AG10803 (cell line): ENCODE results near the gene ZBTB21.

Source experiments
- DNase-seq: peaks from one replicate; pipeline ENCODE4 v3.0.0; 2010; ENCODE audit warnings: low read depth
- H3K4me3 ChIP-seq: 2 replicates; pipeline ENCODE4 v1.5.1; 2011; ENCODE audit warnings: mild to moderate bottlenecking, low read length, control low read depth
- TF ChIP-seq, protein P1 (sequence below): conservative IDR thresholded peaks from 2 replicates; pipeline ENCODE4 v1.5.1; 2011; ENCODE audit warnings: mild to moderate bottlenecking, low read length, control low read depth, inconsistent platforms

The ZBTB21 gene

DNA sequence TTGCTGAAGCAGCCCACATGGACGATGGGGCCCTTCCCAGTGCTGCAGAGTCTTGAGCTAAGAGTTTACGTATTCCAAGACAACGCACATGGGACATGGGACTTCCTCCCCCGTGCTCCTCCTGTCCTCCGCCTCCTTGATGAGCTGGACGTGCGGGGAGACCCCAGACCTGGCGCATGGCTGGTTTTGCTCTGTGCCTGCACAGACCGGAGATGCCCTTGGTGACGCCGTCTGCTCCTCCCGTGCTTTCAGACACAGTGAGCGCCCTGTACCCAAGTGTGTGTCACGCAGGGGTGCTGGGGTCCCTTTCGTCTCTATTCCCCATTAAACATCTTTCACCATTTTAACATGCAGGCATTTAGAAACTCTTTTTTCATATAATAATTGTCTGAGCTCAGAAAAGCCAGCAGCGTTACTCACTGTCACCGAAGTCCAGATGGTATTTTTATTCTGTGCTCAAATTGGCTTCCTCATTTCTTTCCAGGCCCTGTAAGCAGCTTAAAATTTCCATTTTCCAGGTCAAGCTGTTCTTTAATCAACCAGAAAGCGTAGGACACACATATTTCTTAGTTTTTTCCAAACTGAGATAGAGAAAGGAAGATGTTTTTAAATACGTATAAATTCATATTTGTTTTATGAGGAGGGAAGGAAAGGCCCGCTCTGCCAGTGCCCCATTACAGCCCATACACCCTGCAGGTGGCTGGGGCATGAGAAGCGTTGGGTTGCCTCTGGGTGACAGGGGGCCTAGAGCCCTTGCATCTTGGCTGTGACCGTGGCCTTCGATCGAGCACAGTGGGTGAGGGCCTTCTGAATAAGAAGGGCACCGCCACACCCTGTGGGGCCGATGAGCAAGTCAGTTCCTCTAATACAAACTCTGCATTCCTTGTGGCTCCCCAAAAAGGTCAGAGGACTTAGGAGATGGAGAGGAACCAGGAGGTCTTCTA is 17.9 kb upstream of the ZBTB21 start:
- peak; percentile 17 for DNase-seq
- no peak overlapping the region for H3K4me3 ChIP-seq
- TF ChIP-seq, protein P1, sequence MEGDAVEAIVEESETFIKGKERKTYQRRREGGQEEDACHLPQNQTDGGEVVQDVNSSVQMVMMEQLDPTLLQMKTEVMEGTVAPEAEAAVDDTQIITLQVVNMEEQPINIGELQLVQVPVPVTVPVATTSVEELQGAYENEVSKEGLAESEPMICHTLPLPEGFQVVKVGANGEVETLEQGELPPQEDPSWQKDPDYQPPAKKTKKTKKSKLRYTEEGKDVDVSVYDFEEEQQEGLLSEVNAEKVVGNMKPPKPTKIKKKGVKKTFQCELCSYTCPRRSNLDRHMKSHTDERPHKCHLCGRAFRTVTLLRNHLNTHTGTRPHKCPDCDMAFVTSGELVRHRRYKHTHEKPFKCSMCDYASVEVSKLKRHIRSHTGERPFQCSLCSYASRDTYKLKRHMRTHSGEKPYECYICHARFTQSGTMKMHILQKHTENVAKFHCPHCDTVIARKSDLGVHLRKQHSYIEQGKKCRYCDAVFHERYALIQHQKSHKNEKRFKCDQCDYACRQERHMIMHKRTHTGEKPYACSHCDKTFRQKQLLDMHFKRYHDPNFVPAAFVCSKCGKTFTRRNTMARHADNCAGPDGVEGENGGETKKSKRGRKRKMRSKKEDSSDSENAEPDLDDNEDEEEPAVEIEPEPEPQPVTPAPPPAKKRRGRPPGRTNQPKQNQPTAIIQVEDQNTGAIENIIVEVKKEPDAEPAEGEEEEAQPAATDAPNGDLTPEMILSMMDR = no peak

DNA sequence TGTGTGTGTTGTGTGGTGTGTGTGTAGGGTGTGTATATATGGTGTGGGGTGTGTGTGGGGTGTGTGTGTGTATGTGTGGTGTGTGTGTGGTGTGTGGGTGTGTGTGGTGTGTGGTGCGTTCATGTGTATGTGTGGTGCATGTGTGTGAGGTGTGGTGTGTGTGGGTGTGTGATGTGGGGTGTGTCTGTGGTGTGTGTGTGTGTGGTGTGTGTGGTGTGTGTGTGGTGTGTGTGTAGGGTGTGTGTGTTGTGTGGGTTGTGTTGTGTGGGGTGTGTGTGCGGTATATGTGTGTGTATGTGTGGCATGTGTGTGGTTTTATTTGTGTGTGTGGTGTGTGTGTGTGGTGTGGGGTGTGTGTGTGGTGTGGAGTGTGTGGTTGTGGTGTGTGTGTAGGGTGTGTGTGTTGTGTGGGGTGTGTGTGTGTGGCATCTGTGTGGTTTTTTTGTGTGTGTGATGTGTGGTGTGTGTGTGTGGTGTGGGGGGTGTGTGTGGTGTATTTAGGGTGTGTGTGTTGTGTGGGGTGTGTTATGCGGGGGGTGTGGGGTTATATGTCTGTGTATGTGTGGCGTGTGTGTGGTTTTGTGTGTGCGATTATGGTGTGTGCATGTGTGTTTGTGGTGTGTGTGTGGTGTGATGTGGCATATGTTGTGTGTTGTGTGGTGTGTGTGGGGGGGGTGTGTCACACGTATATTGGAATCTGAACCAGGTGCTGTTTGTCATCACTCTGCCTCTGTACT is 17.1 kb upstream of the ZBTB21 start:
- TF ChIP-seq, protein P1 = no peak
- peak; percentile 29 for DNase-seq
- no peak overlapping the region for H3K4me3 ChIP-seq

DNA sequence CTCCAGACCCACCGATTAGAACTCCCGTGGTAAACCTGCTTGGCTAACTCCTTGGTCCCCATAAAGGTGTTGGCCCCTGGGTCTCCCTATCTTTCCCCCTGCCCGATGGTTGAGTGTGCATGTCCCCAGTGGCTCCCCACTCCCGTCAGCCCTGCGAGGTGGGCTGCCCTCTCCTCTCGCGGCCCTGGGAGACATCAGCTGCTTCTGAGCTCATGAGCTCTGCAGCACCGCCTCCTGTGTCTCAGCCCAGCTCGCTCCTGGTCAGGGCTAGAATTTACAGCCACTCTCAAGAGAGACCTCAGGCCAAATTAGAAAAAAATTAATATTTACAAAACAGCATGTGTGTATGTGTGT is 15.9 kb upstream of the ZBTB21 start:
- TF ChIP-seq, protein P1 = no peak
- H3K4me3 ChIP-seq = no peak overlapping the region

DNA sequence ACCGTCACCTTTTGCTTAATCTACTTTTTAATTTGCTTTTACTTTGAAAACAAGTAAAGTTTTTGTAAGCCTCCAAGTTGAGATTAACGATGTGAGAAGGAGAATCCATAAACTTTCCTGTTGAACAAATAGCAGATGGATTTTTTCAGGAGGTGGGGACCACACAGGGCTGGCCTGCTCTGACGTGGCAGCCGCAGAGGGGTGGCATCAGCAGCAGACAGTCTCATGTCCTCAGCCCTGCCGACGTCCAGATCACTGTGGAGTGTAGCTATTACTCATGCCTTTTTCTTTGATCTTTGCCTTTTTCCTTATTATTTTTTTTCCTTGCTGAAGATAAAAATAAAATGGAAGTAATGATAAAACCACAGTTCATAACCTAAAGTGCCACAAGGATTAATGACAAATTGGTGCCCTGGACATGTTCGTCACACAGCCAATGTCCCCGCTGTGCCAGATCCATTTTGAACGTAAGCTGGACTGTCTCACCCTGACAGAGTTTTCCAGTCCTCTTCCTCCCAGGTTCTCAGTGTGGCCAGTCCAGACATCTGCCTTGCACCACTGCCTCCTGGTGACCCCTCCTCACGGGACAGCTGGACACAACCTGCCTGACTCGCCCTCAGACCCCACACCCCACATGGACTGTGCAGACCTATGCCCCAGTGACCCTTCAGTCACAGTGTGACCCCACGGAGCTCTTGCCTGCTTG is 15.4 kb upstream of the ZBTB21 start:
- H3K4me3 ChIP-seq = no peak overlapping the region
- TF ChIP-seq, protein P1 = no peak
- DNase-seq = peak; percentile 70

More for the DNA sequence above, 15.9 kb upstream of the ZBTB21 start:
- no peak for DNase-seq

DNA sequence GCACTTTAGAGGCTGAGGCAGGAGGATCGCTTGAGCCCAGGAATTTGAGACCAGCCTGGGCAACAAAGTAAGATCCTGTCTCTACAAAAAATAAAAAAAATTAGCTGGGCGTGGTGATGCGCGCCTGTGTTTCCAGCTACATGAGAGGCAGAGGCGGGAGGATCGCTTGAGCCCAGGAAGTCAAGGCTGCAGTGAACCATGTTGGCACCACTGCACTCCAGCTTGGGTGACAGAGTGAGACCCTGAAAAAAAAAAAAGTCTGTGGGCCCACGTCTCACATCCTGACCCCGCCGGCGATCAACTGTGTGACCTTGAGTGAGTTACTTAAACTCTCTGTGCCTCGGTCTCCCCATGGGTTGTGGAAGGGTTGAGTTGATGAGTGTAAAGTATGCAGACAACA is 12.7 kb upstream of the ZBTB21 start:
- TF ChIP-seq, protein P1 = no peak
- DNase-seq = no peak
- H3K4me3 ChIP-seq = no peak overlapping the region

DNA sequence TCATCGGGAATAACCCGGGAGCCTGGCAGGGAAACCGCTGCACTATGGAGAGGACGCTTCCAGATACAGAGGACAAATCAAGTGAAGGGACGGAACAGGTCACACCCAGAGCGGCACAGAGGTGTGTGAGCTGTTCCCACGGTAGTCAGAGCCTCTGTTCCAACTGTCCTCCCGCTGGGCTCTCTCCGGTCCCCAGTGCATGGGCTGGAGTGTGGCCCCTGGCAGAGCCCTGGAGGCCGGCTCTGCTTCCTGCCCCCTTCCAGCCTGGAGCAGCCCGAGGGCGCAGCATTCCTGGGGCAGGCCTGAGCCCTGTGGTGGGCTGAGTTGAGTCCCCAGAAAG is 11.9 kb upstream of the ZBTB21 start:
- H3K4me3 ChIP-seq = no peak overlapping the region
- TF ChIP-seq, protein P1 = no peak
- no peak for DNase-seq
